ENCODE measurements around the gene SLCO2A1. TPM values are rescaled to one million over a fixed set of nuclear protein-coding genes. Genes with fewer than 3 reads are reported as not detected.

SLCO2A1 gene
- polyA plus RNA-seq, 6 donors from 2014 or later, result not detected

GRCh38 chr3:134057006-134057653 is 27.4 kb upstream of the SLCO2A1 start:
- H3K4me3 Mint-ChIP-seq, result no peak overlapping the region
- peaks cover 0 to 13% (median 0%) of the 10 kb centered on the region in 7 donors for H3K9me3 Mint-ChIP-seq
- H3K27me3 Mint-ChIP-seq, result peaks cover 0 to 7% (median 4%) of the 10 kb centered on the region in 3 donors
- H3K36me3 Mint-ChIP-seq, result no peaks in the 10 kb centered on the region
- DNase-seq, result no peak
- no peak for ATAC-seq (ENCODE audit: low read depth in 2 of 2)
- no peak overlapping the region for H3K27ac Mint-ChIP-seq
- H3K4me1 Mint-ChIP-seq, result no peaks in the 10 kb centered on the region

GRCh38 chr3:134056464-134056891 is 26.8 kb upstream of the SLCO2A1 start:
- Mint-ChIP-seq H3K4me3 (no peak overlapping the region), H3K4me1 (no peaks in the 10 kb centered on the region), H3K36me3 (no peaks in the 10 kb centered on the region), H3K27me3 (peaks cover 0 to 7% (median under 1%) of the 10 kb centered on the region in 3 donors), H3K27ac (no peak overlapping the region), H3K9me3 (peaks cover 0 to 13% (median 2%) of the 10 kb centered on the region in 7 donors)
- ATAC-seq (ENCODE audit: low read depth in 2 of 2), result no peak
- DNase-seq, result no peak

DNA sequence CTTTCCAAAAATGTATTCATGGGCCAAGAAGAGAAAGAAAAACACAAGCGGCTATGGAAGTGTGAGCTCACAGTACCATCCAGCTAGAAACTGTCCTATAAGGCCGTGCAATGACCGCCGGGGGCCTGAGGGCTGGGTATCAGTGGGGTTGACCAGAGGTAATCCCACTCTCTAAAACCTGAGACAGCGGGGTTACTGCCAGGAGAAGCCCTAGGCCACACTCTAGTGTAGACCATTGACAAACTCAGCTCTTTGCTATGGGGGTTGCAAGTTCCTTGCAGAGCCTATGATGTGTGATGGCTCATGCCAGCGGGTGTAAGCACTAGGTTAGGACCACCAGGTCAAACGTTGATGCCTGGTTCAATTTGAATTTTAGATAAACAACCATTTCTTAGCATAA is 25.9 kb upstream of the SLCO2A1 start:
- peaks cover 0 to 11% (median 9%) of the 10 kb centered on the region in 3 donors for H3K27me3 Mint-ChIP-seq
- H3K36me3 Mint-ChIP-seq, result no peaks in the 10 kb centered on the region
- no peaks in the 10 kb centered on the region for H3K4me1 Mint-ChIP-seq
- H3K4me3 Mint-ChIP-seq, result no peak overlapping the region
- no peak overlapping the region for H3K27ac Mint-ChIP-seq
- ATAC-seq (ENCODE audit: low read depth in 2 of 2), result no peak
- H3K9me3 Mint-ChIP-seq, result peaks cover 0 to 13% (median 2%) of the 10 kb centered on the region in 7 donors
- DNase-seq, result no peak

DNA sequence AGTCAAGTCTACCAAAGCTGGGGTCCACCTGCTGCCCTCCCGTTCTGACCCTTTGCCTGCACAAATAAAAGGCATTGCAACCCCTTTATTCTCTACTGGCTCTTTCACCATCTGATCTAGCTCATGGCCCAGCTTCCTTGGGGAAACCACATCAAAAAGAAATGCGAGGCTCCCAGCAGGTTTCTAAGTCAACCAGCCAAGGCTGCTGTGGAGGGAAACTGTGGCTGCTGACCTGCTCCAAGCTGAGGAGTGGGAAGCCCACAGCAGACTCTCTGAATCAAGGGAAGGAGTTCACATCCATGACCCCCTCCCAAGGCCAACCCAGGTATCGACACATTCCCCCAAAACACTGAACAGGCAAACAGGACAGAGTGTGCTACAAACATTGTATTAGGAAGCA is 25.2 kb upstream of the SLCO2A1 start:
- DNase-seq (no peak), ATAC-seq (ENCODE audit: low read depth in 2 of 2) (no peak)
- Mint-ChIP-seq H3K4me1 (no peaks in the 10 kb centered on the region), H3K27ac (no peak overlapping the region), H3K27me3 (peaks cover 1 to 17% (median 15%) of the 10 kb centered on the region in 3 donors), H3K4me3 (no peak overlapping the region), H3K9me3 (peaks cover 0 to 13% (median 2%) of the 10 kb centered on the region in 7 donors), H3K36me3 (peaks cover 0 to under 1% of the 10 kb centered on the region in 2 donors)

DNA sequence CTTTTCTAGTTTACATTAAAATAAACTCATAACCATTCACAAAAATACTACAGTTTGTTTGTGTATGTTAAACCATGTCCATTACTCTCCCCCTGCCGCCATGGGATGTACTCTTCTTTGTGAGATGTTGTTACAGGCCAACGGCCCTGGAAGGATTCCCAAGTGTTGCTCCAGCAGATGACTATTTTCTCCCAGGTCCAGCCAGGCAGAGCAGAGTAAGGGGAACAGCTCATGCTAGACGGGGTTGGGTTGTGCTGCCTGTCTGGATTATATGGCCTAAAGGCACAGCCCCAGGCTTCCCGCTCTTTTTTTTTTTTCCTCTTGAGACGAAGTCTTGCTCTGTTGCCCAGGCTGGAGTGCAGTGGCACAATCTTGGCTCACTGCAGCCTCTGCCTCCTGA is 24.5 kb upstream of the SLCO2A1 start:
- Mint-ChIP-seq H3K27ac (no peak overlapping the region), H3K36me3 (peaks cover 0 to 5% of the 10 kb centered on the region in 2 donors), H3K9me3 (peaks cover 0 to 13% (median 4%) of the 10 kb centered on the region in 7 donors), H3K4me1 (no peaks in the 10 kb centered on the region), H3K27me3 (peaks cover 8 to 23% (median 22%) of the 10 kb centered on the region in 3 donors), H3K4me3 (no peak overlapping the region)
- ATAC-seq (ENCODE audit: low read depth in 2 of 2) (no peak), DNase-seq (no peak)

GRCh38 chr3:134052370-134052769 is 22.6 kb upstream of the SLCO2A1 start:
- Mint-ChIP-seq H3K27ac (no peak overlapping the region), H3K4me3 (no peak overlapping the region), H3K9me3 (peaks cover 2 to 18% (median 6%) of the 10 kb centered on the region in 7 donors), H3K4me1 (no peaks in the 10 kb centered on the region), H3K36me3 (peaks cover 0 to 5% of the 10 kb centered on the region in 2 donors), H3K27me3 (peaks cover 14 to 30% (median 24%) of the 10 kb centered on the region in 3 donors)
- DNase-seq (no peak), ATAC-seq (ENCODE audit: low read depth in 2 of 2) (no peak)

DNA sequence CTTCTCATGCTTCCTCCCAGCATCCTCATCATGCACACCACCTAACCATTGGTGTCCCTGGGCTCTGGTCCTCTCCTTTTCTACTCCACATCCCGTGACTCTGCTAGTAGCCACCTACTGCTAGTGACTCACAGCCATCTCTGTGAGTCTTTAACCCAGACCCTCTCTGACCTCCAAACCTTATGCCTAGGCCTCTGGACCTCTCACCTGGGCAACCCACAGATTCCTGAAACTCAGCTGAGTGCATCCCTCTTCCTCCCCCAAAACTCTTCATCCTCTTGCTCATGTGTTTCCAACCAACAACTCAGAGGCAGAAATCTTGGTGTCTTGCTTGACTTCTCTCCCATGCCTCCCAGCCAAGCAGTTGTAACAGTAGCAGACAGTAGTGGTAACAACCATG is 20.0 kb upstream of the SLCO2A1 start:
- H3K36me3 Mint-ChIP-seq, result peaks cover 0 to 5% of the 10 kb centered on the region in 2 donors
- H3K4me1 Mint-ChIP-seq, result no peaks in the 10 kb centered on the region
- ATAC-seq (ENCODE audit: low read depth in 2 of 2) (no peak), DNase-seq (no peak)
- H3K4me3 Mint-ChIP-seq, result no peak overlapping the region
- H3K9me3 Mint-ChIP-seq, result peaks cover 6 to 28% (median 18%) of the 10 kb centered on the region in 7 donors
- H3K27ac Mint-ChIP-seq, result peak overlapping the region in 1 of 6 donors; percentile 49
- peaks cover 14 to 30% (median 21%) of the 10 kb centered on the region in 3 donors for H3K27me3 Mint-ChIP-seq

- ATAC-seq (ENCODE audit: low read depth in 2 of 2), result no peak
- H3K36me3 Mint-ChIP-seq, result peaks cover 0 to 5% of the 10 kb centered on the region in 2 donors
- DNase-seq, result no peak
- H3K27me3 Mint-ChIP-seq, result peaks cover 14 to 30% (median 18%) of the 10 kb centered on the region in 3 donors
- peaks cover 5 to 34% (median 24%) of the 10 kb centered on the region in 7 donors for H3K9me3 Mint-ChIP-seq
- no peak overlapping the region for H3K4me3 Mint-ChIP-seq
- no peak overlapping the region for H3K27ac Mint-ChIP-seq
- H3K4me1 Mint-ChIP-seq, result no peaks in the 10 kb centered on the region
Measured at GRCh38 chr3:134048278-134048996, 18.7 kb upstream of the SLCO2A1 start.

DNA sequence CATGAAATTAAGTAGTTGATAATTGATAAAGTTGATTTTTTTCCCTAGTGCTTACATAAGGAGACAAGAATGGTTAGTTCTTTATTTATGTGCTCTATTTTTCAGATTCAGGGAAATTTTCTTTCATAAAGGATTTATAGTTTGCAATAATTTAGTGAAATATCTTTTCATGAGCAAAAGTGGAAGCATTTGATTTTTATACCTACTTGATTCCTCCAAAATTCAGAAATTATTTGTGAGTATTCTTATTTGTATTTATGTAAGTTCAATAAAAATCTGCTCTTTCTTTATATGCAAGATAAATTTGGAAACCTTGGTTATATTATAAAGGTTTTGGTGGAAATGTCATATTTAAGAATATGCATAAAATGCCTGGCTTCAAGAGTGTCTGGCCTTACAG is 14.7 kb upstream of the SLCO2A1 start:
- Mint-ChIP-seq H3K27ac (no peak overlapping the region), H3K27me3 (peaks cover 5 to 9% (median 8%) of the 10 kb centered on the region in 3 donors), H3K4me3 (no peak overlapping the region), H3K36me3 (peaks cover 0 to under 1% of the 10 kb centered on the region in 2 donors), H3K9me3 (peaks cover 9 to 48% (median 27%) of the 10 kb centered on the region in 7 donors), H3K4me1 (no peaks in the 10 kb centered on the region)
- no peak for ATAC-seq (ENCODE audit: low read depth in 2 of 2)
- no peak for DNase-seq

DNA sequence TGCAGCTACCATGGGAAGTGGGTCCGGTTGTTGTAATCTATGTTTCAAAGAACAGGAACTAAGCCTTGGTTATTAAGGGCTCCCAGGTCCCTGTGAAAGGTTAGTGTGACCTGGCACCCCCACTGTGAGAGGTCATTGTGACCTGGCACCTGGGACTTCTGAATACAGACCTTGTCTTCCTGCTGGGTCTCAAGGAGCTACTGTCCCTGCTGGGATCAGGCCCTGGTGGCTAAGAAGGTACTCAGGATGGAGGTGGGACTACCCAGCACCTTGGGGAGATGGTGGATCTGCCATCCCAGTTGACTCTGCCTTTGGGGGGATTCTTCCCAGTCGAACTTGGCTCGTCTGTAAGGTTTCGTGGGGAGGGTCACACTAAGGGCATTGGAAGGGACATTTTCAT is 10.3 kb upstream of the SLCO2A1 start:
- Mint-ChIP-seq H3K36me3 (no peaks in the 10 kb centered on the region), H3K27me3 (no peaks in the 10 kb centered on the region), H3K4me1 (no peaks in the 10 kb centered on the region), H3K9me3 (peaks cover 4 to 34% (median 16%) of the 10 kb centered on the region in 7 donors), H3K27ac (no peak overlapping the region), H3K4me3 (no peak overlapping the region)
- ATAC-seq (ENCODE audit: low read depth in 2 of 2), result no peak
- DNase-seq, result no peak

DNA sequence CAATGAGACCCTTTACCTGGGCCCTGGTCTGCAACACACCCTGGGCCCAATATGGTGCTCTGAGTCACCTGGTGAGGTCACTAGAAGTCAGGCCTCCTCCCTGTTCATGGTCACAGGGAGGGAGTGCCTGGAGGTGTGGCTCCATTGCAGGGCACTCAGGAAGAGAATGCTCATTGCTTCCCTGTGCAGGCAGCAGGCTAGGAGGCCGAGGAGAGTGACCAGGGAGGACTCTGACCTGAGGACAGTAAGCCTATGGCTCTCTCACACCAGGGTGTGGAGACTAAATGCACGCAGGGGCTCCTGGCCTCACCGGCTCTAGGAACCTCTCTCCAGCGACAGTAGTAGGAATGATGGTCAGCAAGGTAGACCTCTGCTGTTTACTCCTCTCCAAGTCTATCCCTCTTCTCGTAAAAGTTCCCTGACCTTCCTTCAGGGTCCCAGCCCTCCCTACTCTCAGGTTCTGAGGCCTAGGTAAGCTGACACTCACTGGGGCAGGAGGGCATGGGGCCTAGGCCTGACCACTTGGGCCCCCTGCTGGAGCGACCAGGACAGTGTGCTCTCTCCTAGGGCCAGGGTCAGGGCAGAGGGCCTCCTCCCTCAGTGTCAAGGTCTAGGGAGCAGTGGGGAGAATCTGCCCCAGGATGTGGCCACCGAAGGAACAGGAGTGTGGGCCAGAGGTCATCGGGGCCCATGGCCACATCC is 9.6 kb upstream of the SLCO2A1 start:
- no peaks in the 10 kb centered on the region for H3K36me3 Mint-ChIP-seq
- H3K9me3 Mint-ChIP-seq, result peaks cover 4 to 26% (median 11%) of the 10 kb centered on the region in 7 donors
- ATAC-seq (ENCODE audit: low read depth in 2 of 2), result no peak
- H3K27me3 Mint-ChIP-seq, result peaks cover 0 to 3% (median 2%) of the 10 kb centered on the region in 3 donors
- no peak overlapping the region for H3K27ac Mint-ChIP-seq
- no peaks in the 10 kb centered on the region for H3K4me1 Mint-ChIP-seq
- H3K4me3 Mint-ChIP-seq, result no peak overlapping the region
- no peak for DNase-seq

DNA sequence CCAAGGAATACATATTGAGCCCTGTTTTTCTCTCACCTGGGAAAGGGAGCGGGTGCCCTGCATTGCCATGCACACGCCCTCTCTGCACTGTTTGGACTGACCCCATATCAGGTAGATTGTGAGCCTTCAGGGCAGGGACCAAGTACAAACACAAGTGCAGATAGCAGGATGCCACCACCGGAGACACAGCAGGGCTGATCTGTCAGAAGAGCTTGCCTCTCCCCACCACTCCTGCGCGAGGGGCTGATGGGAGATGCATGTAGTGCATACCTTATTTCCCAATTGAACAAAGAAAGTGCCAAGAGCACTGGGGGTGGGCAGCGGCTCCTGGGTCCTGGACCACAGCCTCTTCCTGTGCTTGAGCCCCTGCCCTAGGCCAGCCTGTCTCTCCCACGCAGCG is 9.0 kb upstream of the SLCO2A1 start:
- H3K36me3 Mint-ChIP-seq, result no peaks in the 10 kb centered on the region
- H3K27me3 Mint-ChIP-seq, result peaks cover 5 to 9% (median 8%) of the 10 kb centered on the region in 3 donors
- H3K4me3 Mint-ChIP-seq, result no peak overlapping the region
- ATAC-seq (ENCODE audit: low read depth in 2 of 2), result no peak
- peak overlapping the region in 2 of 6 donors; percentile 7 to 76 for H3K27ac Mint-ChIP-seq
- no peaks in the 10 kb centered on the region for H3K4me1 Mint-ChIP-seq
- H3K9me3 Mint-ChIP-seq, result peaks cover 4 to 20% (median 11%) of the 10 kb centered on the region in 7 donors
- no peak for DNase-seq

GRCh38 chr3:134038071-134038491 is 8.4 kb upstream of the SLCO2A1 start:
- no peak for ATAC-seq (ENCODE audit: low read depth in 2 of 2)
- DNase-seq, result no peak
- H3K9me3 Mint-ChIP-seq, result peaks cover 0 to 17% (median 13%) of the 10 kb centered on the region in 7 donors
- peak overlapping the region in 1 of 6 donors; percentile 24 for H3K27ac Mint-ChIP-seq
- no peaks in the 10 kb centered on the region for H3K4me1 Mint-ChIP-seq
- H3K36me3 Mint-ChIP-seq, result no peaks in the 10 kb centered on the region
- H3K27me3 Mint-ChIP-seq, result peaks cover 10 to 15% (median 14%) of the 10 kb centered on the region in 3 donors
- no peak overlapping the region for H3K4me3 Mint-ChIP-seq
